Left lung (tissue), 10 donors: ENCODE results near the gene ANTXRL. TPM values are rescaled to one million over a fixed set of nuclear protein-coding genes. Genes with fewer than 3 reads are reported as not detected.
"Not testable (repeated sequence)": the region's sequence is repeated elsewhere in the genome, so short reads cannot be mapped to it uniquely, and the experiment has no call there.

ENCODE experiments used
- ATAC-seq: fragments of 200-7000 bp; cut with Tn5 transposase; one replicate; pipeline ENCODE4 v1.9.1; 2020; ENCODE audit warnings: moderate library complexity
- DNase-seq, 4 donors: peaks; one replicate each; pipeline ENCODE4 v3.0.0-alpha.2; 2013 to 2020
- H3K27ac ChIP-seq, 2 donors: fragments of 200-600 bp; sonication (generic) in 1 of 2; one replicate each; pipeline versions ENCODE4 v1.5.0 to v1.8.0; 2020 to 2021
- H3K27me3 ChIP-seq, 2 donors: fragments of 200-600 bp; sonication (generic) in 1 of 2; one replicate each; pipeline versions ENCODE4 v1.5.0 to v1.8.0; 2020 to 2021
- H3K36me3 ChIP-seq, 2 donors: fragments of 200-600 bp; sonication (generic) in 1 of 2; one replicate each; pipeline versions ENCODE4 v1.5.0 to v1.8.0; 2020 to 2021
- H3K4me1 ChIP-seq, 2 donors: fragments of 200-600 bp; one replicate each; pipeline ENCODE4 v1.8.0; 2021
- H3K4me3 ChIP-seq, 2 donors: fragments of 200-600 bp; sonication (generic) in 1 of 2; one replicate each; pipeline versions ENCODE4 v1.5.0 to v1.8.0; 2020 to 2021; ENCODE audit warnings: mild to moderate bottlenecking in 1 of 2
- H3K9me3 ChIP-seq, 2 donors: fragments of 200-600 bp; sonication (generic) in 1 of 2; one replicate each; pipeline versions ENCODE4 v1.5.0 to v1.8.0; 2020 to 2021
- CTCF ChIP-seq, 2 donors: fragments of 200-600 bp; sonication (generic) in 1 of 2; IDR thresholded peaks; one replicate each; pipeline versions ENCODE4 v1.5.0 to v1.8.0; 2021; ENCODE audit warnings: antibody characterized with exemption in 2 of 2
- intact Hi-C, 2 donors: fragments of 100-400 bp; cut with DNase I; formaldehyde crosslinking; loops; one replicate each; pipeline versions ENCODE4 v1.11.2 to v1.14.2; 2022
- polyA plus RNA-seq, 6 donors: library from polyadenylated mRNA; unstranded; fragments of 120-200 nt; gene quantifications; one replicate each; pipeline ENCODE4 v1.2.1, GENCODE V29; 2013; ENCODE audit not compliant: insufficient read length in 6 of 6
- total RNA-seq, 2 donors: library from RNA; stranded (reverse); fragmentation: NEBNext Ultra II Directional; extraction: Animal tissue kit (Norgen Biotek cat#: 25700); gene quantifications; one replicate each; pipeline ENCODE4 v1.2.1, GENCODE V29; 2021
- donor health status: DM: no; HTN: yes; CAD: no.
- donor health status: DM: no; HTN: no; CAD: no.

The ANTXRL gene
- total and polyA plus RNA-seq, 8 donors, result not detected

- H3K4me3 ChIP-seq, result no peak overlapping the region
Measured at GRCh38 chr10:46240684-46241565, 45.9 kb upstream of the ANTXRL start.

GRCh38 chr10:46245381-46245900, 41.4 kb upstream of the ANTXRL start:
- DNase-seq, result no peak
- ATAC-seq, result no peak
- no peak for TF ChIP-seq CTCF (IDR thresholded peaks at IDR 0.05)
- H3K27ac ChIP-seq, result no peak overlapping the region
- intact Hi-C loops, result no loop called here
- no peaks in the 10 kb centered on the region for H3K27me3 ChIP-seq
- no peaks in the 10 kb centered on the region for H3K36me3 ChIP-seq
- no peaks in the 10 kb centered on the region for H3K4me1 ChIP-seq
- H3K9me3 ChIP-seq, result peaks cover 0 to 8% of the 10 kb centered on the region in 2 donors
- no peak overlapping the region for H3K4me3 ChIP-seq

More at GRCh38 chr10:46240684-46241565, 45.9 kb upstream of the ANTXRL start:
- DNase-seq (no peak), ATAC-seq (no peak)
- no peak for TF ChIP-seq CTCF (IDR thresholded peaks at IDR 0.05)
- Histone ChIP-seq H3K36me3 (no peaks in the 10 kb centered on the region), H3K27me3 (no peaks in the 10 kb centered on the region), H3K4me1 (no peaks in the 10 kb centered on the region), H3K27ac (no peak overlapping the region), H3K9me3 (peaks cover 0 to 8% of the 10 kb centered on the region in 2 donors)
- intact Hi-C loops, result no loop called here

GRCh38 chr10:46246400-46247180, 40.2 kb upstream of the ANTXRL start:
- H3K9me3 ChIP-seq, H3K27ac ChIP-seq, intact Hi-C loops, ATAC-seq, H3K36me3 ChIP-seq, H3K4me3 ChIP-seq, DNase-seq, H3K27me3 ChIP-seq, H3K4me1 ChIP-seq: not testable (repeated sequence)

GRCh38 chr10:46247181-46247475, 39.7 kb upstream of the ANTXRL start:
- DNase-seq, result no peak
- Histone ChIP-seq H3K4me1 (no peaks in the 10 kb centered on the region), H3K36me3 (no peaks in the 10 kb centered on the region), H3K4me3 (no peak overlapping the region), H3K9me3 (peaks cover 0 to 6% of the 10 kb centered on the region in 2 donors), H3K27me3 (no peaks in the 10 kb centered on the region), H3K27ac (no peak overlapping the region)
- intact Hi-C loops, result no loop called here
- ATAC-seq, result no peak
- TF ChIP-seq CTCF (IDR thresholded peaks at IDR 0.05), result no peak

- ATAC-seq, result no peak
Measured at GRCh38 chr10:46247808-46248569, 38.8 kb upstream of the ANTXRL start.

More at GRCh38 chr10:46247808-46248569, 38.8 kb upstream of the ANTXRL start:
- Histone ChIP-seq H3K36me3 (no peaks in the 10 kb centered on the region), H3K4me3 (no peak overlapping the region), H3K9me3 (no peaks in the 10 kb centered on the region), H3K4me1 (no peaks in the 10 kb centered on the region), H3K27ac (no peak overlapping the region), H3K27me3 (no peaks in the 10 kb centered on the region)
- no peak for TF ChIP-seq CTCF (IDR thresholded peaks at IDR 0.05)
- no peak for DNase-seq
- intact Hi-C loops, result no loop called here
